ENCODE data around the gene NOLC1.
A peak's percentile ranks its signal among the peaks of the same experiment; 100 is the strongest.

The NOLC1 gene

DNA sequence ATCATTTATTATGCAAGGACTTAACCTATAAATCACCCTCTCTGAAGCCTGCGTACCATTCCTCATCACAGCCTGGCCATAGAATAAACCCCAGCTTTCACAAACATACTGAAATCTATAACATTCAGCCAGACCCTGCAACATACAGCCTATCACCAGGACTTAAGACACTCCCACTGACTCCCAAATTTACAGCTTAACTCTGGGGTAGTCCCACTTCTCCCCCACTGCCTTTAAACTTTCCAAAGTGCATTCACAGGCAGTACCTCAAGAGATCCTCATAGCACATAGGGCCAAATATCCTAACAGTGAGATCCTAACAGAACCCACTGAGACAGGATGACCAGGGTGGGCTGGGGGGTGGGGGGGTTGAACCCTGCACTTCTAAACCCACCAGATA lies 35.5 kb upstream of the NOLC1 start:
- H3K36me3 ChIP-seq (ENCODE audit: insufficient read depth, low read length), result no peaks in the 10 kb centered on the region
- no peak overlapping the region for H3K9ac ChIP-seq (ENCODE audit: low read depth, low read length)
- H3K4me1 ChIP-seq (ENCODE audit: control insufficient read depth, insufficient read depth, low read length), result peaks cover 61% of the 10 kb centered on the region
- H3K9me3 ChIP-seq (replicated peaks; ENCODE audit: low read length), result no peaks in the 10 kb centered on the region
- H3K4me3 ChIP-seq (ENCODE audit: low read length), result no peak overlapping the region
- H3K4me2 ChIP-seq (ENCODE audit: low read length), result peak overlapping the region; percentile 90
- no peaks in the 10 kb centered on the region for H3K27me3 ChIP-seq (ENCODE audit: control insufficient read depth, insufficient read depth, low read length)

DNA sequence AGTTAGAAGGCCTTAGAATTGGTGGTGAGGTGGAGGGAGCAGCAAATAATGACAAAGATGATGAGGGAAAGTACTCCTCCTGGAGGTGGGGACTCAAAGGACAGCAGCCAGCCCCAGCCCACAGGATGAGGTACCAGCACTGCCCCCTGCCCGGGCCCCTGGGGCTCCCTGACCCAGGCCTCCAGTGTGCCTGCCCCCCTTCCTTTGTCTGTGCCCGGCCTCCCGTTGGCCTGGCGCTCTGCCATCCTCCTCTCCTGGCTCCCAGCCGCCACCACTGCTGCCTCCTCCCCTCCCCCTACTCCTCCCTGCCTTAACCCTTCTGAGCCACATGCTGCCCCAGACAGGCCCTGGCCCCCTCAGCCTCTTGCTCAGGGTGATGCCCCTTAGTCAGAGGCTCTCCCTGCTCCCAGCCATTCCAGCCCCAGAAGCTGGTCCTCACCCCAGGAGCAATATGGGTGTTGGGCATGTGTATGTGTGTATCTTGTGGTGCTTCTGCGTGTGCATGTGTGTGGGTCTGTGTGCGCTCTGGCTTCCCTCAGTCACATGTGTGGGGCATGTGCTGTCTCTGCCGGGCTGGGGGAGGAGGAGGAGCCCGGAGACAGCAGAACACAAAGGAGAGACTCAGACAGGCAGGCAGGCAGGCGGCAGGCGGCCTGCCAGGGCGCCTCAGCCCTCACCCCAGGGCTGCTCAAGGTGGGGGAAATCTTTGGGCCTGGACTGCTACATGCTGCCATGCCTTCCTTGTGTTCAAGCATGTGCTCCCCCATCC lies 34.6 kb upstream of the NOLC1 start:
- peak overlapping the region; percentile 90 for H3K4me2 ChIP-seq (ENCODE audit: low read length)
- H3K9me3 ChIP-seq (replicated peaks; ENCODE audit: low read length), result no peaks in the 10 kb centered on the region
- no peaks in the 10 kb centered on the region for H3K36me3 ChIP-seq (ENCODE audit: insufficient read depth, low read length)
- H3K27me3 ChIP-seq (ENCODE audit: control insufficient read depth, insufficient read depth, low read length), result no peaks in the 10 kb centered on the region
- peak overlapping the region; percentile 93 for H3K9ac ChIP-seq (ENCODE audit: low read depth, low read length)
- peaks cover 62% of the 10 kb centered on the region for H3K4me1 ChIP-seq (ENCODE audit: control insufficient read depth, insufficient read depth, low read length)
- H3K4me3 ChIP-seq (ENCODE audit: low read length), result peak overlapping the region; percentile 60

DNA sequence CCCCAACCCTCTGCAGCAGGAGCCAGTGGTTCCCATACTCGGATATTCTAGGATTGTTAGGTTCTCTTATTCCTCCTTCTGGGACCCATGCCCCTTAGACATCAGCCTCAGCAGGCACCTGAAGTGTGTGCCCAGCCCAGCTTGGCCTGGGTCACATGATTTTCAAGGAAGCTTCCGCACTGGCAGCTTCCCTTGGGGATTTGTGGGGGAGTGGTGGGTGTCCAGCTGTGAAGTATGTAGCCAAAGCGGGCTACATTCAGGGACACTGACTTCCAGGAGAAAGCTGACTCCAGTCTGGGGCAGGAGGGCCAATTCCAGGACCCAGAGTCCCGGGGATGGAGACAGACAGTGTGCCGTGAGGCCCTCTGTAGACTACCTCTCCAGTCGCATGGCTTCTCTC lies 33.3 kb upstream of the NOLC1 start:
- H3K9ac ChIP-seq (ENCODE audit: low read depth, low read length), result peak overlapping the region; percentile 93
- H3K27me3 ChIP-seq (ENCODE audit: control insufficient read depth, insufficient read depth, low read length), result no peaks in the 10 kb centered on the region
- peak overlapping the region; percentile 95 for H3K4me3 ChIP-seq (ENCODE audit: low read length)
- peak overlapping the region; percentile 90 for H3K4me2 ChIP-seq (ENCODE audit: low read length)
- no peaks in the 10 kb centered on the region for H3K36me3 ChIP-seq (ENCODE audit: insufficient read depth, low read length)
- H3K4me1 ChIP-seq (ENCODE audit: control insufficient read depth, insufficient read depth, low read length), result peaks cover 55% of the 10 kb centered on the region
- no peaks in the 10 kb centered on the region for H3K9me3 ChIP-seq (replicated peaks; ENCODE audit: low read length)

DNA sequence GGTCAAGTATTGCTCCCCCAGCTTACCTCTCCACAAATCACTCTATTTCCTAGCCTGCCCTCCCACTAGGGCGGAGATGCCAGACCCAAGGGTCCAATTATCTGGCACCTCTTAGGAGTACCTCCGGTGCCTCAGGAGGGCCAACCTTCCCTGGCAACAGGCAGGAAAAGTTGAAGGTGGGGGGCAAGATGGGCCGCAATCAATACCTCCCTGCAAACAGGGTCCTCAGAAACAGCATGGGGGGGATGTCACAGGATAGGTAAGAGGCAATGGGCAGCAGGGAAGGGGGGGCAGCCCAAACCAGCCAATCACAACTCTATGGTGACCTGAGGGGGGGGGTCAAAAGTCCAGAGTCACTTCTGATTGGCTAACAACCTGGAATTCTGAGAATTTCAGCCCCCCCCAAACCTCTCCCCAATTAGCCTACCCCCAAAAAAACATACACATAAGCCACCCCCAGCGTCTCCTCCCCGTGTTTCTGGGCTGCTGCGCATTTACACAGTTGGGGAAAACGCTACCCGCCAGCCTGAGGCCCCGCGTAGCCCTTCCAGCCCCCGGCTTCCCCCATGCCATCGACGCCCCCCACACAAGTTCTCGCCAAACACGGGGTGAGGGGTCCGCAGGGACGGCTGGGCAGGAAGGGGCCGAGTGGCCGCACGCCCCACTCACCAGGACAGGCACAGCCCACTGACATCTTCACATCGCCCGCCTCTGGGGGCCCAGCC lies 32.6 kb upstream of the NOLC1 start:
- H3K4me1 ChIP-seq (ENCODE audit: control insufficient read depth, insufficient read depth, low read length), result peaks cover 55% of the 10 kb centered on the region

DNA sequence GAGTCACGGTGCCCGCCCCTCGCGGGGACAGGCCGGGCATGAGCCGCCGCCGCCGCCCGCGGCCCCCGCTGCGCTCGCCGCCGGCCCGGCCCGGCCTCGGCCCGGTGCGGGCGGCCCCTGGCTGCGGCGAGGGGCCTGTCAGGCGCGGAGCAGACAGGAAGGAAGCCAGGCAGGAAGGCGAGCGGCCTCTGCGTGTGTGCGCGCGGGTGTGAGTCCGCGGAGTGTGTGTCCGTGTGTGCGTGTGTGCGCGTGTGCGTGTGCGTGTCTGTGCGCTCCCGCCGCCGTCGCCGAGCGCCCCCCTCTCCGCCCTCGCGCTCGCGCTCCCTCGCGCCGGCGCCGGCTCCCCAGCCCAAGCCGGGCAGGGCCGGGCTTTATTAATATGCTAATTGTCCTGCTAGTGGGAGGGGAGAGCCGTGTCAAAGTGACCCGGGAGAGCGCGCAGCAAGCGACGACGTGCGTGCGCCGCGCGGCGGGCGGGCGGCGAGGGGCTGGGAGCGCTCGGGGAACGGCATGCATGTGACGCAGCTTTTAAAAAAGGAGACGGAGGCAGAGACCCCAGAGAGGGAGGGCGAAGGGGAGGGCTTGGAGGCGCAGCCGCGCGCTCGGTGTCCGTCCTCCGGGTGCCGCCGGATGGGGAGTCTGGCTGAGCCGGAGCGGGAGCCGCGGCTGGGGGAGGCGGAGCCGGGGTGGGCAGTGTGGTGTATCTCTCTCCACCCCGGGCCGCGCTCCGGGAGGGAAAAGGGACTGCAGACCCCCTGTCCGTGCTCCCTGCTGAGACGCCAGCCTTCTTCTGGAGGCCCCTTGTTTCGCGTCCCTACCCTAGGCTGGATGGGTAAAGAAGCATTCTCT lies 31.8 kb upstream of the NOLC1 start, which contains the start of gene LDB1:
Gene LDB1 (minus strand): TSS at position 227 of the 849 bp plus-strand sequence. CDS start 258 bp downstream, outside the sequence.
- peak within 1 kb of the TSS; percentile 95 for H3K4me3 ChIP-seq (ENCODE audit: low read length)
- peaks cover 50% of the 10 kb centered on the region for H3K4me1 ChIP-seq (ENCODE audit: control insufficient read depth, insufficient read depth, low read length)

More for the DNA sequence above, 32.6 kb upstream of the NOLC1 start:
- Histone ChIP-seq H3K4me2 (ENCODE audit: low read length) (peak overlapping the region; percentile 90), H3K36me3 (ENCODE audit: insufficient read depth, low read length) (no peaks in the 10 kb centered on the region), H3K27me3 (ENCODE audit: control insufficient read depth, insufficient read depth, low read length) (no peaks in the 10 kb centered on the region), H3K9ac (ENCODE audit: low read depth, low read length) (peak overlapping the region; percentile 93), H3K4me3 (ENCODE audit: low read length) (peak overlapping the region; percentile 95), H3K9me3 (replicated peaks; ENCODE audit: low read length) (no peaks in the 10 kb centered on the region)

DNA sequence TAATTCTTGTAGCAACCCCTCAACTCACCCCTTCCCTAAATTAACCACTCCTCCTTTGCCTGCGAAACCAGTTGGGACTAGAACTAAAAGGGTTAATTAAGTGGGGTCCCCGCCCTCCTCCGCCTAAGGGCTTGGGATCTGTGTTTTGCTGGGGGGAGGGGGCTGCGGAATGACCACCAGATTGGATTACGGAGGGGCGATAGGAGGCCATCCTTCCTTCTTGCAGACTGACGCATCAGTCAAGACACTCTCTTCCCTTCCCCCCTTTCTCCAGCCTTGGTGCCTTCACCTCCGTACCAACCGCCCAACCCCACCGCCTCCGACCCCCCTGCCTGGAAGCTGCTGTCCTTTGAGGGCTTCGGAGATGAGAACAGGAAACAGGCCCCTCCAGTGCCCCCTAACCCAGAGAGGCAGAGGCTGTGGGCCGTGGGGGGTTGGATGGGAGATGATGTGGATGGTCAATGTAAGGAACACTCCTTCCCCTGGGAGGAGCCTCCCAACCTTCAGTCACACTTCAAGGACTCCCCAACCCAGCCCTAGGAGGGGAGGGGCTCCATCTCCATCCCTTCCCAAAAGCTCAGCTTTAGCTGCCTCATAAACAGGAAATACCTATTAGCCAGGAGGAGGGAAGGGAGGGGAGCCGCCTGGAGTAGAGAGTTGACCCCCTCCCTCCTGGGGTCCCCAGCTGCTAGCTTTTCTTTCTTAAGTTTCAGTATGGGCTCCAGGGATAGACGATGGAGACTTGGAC lies 31.0 kb upstream of the NOLC1 start:
- no peaks in the 10 kb centered on the region for H3K36me3 ChIP-seq (ENCODE audit: insufficient read depth, low read length)

More for the DNA sequence above, 31.8 kb upstream of the NOLC1 start, which contains the start of gene LDB1:
- Histone ChIP-seq H3K36me3 (ENCODE audit: insufficient read depth, low read length) (no peaks in the 10 kb centered on the region), H3K27me3 (ENCODE audit: control insufficient read depth, insufficient read depth, low read length) (no peaks in the 10 kb centered on the region), H3K4me2 (ENCODE audit: low read length) (peak within 1 kb of the TSS; percentile 90), H3K9me3 (replicated peaks; ENCODE audit: low read length) (no peaks in the 10 kb centered on the region), H3K9ac (ENCODE audit: low read depth, low read length) (peak within 1 kb of the TSS; percentile 93)

DNA sequence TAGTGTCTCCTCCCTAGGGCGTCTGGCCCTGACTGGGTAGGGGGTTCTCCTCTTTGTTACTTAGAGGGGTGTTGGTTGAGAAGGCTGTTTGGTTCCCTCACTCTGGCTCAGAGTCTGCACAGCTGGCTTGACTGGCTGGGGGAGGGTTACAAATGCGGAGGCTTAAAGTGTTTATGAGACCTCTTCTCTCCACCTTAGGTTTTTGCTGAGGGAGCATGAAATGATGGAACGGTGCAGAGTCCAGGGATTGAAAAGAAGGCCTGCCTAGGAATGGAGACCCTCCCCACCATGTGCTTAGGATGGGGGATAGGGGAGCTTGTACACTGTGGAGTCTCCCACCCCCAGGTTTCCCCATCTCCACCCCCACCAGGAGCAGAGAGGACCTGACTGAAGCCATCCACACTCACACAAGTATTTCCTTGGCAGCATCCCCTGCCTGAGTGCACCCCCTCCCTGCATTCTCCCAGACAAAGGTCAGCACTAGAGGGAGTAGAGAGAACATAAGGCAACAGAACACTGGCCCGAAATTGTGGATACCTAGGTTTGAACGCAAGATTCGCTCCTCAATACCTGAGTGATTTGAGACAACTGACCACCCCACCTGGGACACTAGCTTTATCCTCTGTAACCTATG lies 30.3 kb upstream of the NOLC1 start:
- H3K9me3 ChIP-seq (replicated peaks; ENCODE audit: low read length), result no peaks in the 10 kb centered on the region
- no peaks in the 10 kb centered on the region for H3K36me3 ChIP-seq (ENCODE audit: insufficient read depth, low read length)
- no peak overlapping the region for H3K4me3 ChIP-seq (ENCODE audit: low read length)
- H3K9ac ChIP-seq (ENCODE audit: low read depth, low read length), result no peak overlapping the region
- H3K4me1 ChIP-seq (ENCODE audit: control insufficient read depth, insufficient read depth, low read length), result peaks cover 38% of the 10 kb centered on the region
- H3K27me3 ChIP-seq (ENCODE audit: control insufficient read depth, insufficient read depth, low read length), result no peaks in the 10 kb centered on the region
- peak overlapping the region; percentile 90 for H3K4me2 ChIP-seq (ENCODE audit: low read length)

More for the DNA sequence above, 31.0 kb upstream of the NOLC1 start:
- no peaks in the 10 kb centered on the region for H3K9me3 ChIP-seq (replicated peaks; ENCODE audit: low read length)
- H3K4me3 ChIP-seq (ENCODE audit: low read length), result peak overlapping the region; percentile 95
- H3K9ac ChIP-seq (ENCODE audit: low read depth, low read length), result peak overlapping the region; percentile 93
- peaks cover 43% of the 10 kb centered on the region for H3K4me1 ChIP-seq (ENCODE audit: control insufficient read depth, insufficient read depth, low read length)
- peak overlapping the region; percentile 90 for H3K4me2 ChIP-seq (ENCODE audit: low read length)
- H3K27me3 ChIP-seq (ENCODE audit: control insufficient read depth, insufficient read depth, low read length), result no peaks in the 10 kb centered on the region

DNA sequence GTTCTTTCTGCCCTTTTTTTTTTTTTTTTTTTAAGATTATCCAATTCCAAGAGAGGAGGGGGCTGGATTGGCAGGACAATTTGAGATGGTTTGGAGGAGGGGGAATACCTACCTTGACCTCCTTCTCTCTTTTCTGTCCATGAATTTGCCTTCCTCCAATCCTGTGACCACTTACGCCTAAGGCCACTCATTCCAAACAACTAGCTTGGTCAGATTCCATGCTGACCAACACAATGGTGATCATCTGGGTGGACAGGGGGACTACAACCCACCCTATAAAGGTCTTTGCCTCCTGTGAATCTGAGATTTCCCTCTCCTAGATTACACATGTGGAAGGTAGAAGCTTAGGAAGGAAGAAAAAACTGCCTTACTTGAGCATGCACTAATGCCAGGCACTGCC lies 29.7 kb upstream of the NOLC1 start:
- peaks cover 33% of the 10 kb centered on the region for H3K4me1 ChIP-seq (ENCODE audit: control insufficient read depth, insufficient read depth, low read length)
- no peaks in the 10 kb centered on the region for H3K36me3 ChIP-seq (ENCODE audit: insufficient read depth, low read length)
- no peaks in the 10 kb centered on the region for H3K27me3 ChIP-seq (ENCODE audit: control insufficient read depth, insufficient read depth, low read length)
- no peak overlapping the region for H3K9ac ChIP-seq (ENCODE audit: low read depth, low read length)
- no peaks in the 10 kb centered on the region for H3K9me3 ChIP-seq (replicated peaks; ENCODE audit: low read length)
- no peak overlapping the region for H3K4me2 ChIP-seq (ENCODE audit: low read length)
- H3K4me3 ChIP-seq (ENCODE audit: low read length), result no peak overlapping the region

DNA sequence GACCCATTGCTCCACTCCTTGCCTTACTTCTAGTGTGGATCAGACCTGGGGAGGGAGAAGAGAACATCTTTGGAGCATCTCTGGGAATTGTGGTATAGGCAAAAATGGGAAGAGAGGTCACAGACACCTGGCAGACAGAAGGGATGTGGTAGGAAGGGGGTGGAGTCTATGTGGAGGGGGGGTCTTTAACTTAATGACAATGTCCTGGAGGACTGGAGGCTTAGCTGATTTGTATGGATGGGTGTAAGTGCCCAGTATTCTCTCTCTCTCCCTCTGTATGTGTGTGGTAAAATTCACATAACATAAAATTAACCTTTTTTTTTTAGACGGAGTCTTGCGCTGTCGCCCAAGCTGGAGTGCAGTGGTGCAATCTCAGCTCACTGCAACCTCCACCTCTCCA lies 29.0 kb upstream of the NOLC1 start:
- Histone ChIP-seq H3K36me3 (ENCODE audit: insufficient read depth, low read length) (no peaks in the 10 kb centered on the region), H3K4me1 (ENCODE audit: control insufficient read depth, insufficient read depth, low read length) (peaks cover 33% of the 10 kb centered on the region), H3K9me3 (replicated peaks; ENCODE audit: low read length) (no peaks in the 10 kb centered on the region), H3K4me3 (ENCODE audit: low read length) (no peak overlapping the region), H3K9ac (ENCODE audit: low read depth, low read length) (no peak overlapping the region), H3K27me3 (ENCODE audit: control insufficient read depth, insufficient read depth, low read length) (no peaks in the 10 kb centered on the region), H3K4me2 (ENCODE audit: low read length) (no peak overlapping the region)

DNA sequence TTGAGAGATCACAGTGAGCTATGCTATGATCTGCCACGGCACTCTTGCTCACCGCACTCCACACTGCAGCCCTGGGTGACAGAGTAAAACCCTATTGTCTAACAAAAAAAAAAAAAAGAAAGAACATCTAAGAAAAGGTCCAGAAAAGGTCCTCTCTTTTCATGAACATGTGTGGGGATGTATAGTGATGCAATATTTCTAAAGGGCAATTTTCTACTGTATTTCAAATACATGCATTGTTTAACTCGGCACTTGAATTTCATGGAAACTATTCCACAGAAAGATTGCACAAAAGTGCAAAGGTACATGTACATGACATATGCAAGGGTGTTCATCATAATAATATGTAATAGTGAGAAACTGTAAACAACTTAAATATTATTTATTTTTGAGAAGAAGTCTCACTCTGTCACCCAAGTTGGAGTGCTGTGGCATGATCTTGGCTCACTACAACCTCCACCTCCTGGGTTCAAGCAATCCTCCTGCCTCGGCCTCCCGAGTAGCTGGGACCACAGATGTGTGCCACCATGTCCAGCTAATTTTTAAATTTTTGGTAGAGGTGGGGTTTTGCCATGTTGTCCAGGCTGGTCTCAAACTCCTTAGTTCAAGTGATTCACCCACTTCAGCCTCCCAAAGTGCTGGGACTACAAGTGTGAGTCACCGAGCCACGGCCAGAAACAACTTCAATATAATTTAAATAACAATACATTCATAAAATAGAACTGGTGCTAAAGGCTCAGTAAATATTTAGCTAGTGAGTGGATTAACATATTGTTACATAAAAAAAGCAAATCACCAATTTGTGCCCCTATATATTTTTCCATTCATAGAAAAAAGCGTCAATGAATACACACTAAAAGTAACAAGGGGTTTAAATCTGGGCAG lies 20.7 kb upstream of the NOLC1 start:
- peaks cover 40% of the 10 kb centered on the region for H3K4me1 ChIP-seq (ENCODE audit: control insufficient read depth, insufficient read depth, low read length)
- H3K9ac ChIP-seq (ENCODE audit: low read depth, low read length), result no peak overlapping the region
- H3K27me3 ChIP-seq (ENCODE audit: control insufficient read depth, insufficient read depth, low read length), result no peaks in the 10 kb centered on the region
- H3K4me3 ChIP-seq (ENCODE audit: low read length), result no peak overlapping the region
- H3K4me2 ChIP-seq (ENCODE audit: low read length), result peak overlapping the region; percentile 91
- H3K9me3 ChIP-seq (replicated peaks; ENCODE audit: low read length), result no peaks in the 10 kb centered on the region
- peaks cover 5% of the 10 kb centered on the region for H3K36me3 ChIP-seq (ENCODE audit: insufficient read depth, low read length)
